GM18508 (cell line): ENCODE data around the gene SLC5A5.

Source experiments
- ATAC-seq: cut with Tn5 transposase; IDR thresholded peaks from one replicate; pipeline ENCODE4 v1.9.1; 2021; ENCODE audit warnings: moderate number of reproducible peaks; ENCODE audit not compliant: insufficient read depth, unreplicated experiment

SLC5A5 gene

DNA sequence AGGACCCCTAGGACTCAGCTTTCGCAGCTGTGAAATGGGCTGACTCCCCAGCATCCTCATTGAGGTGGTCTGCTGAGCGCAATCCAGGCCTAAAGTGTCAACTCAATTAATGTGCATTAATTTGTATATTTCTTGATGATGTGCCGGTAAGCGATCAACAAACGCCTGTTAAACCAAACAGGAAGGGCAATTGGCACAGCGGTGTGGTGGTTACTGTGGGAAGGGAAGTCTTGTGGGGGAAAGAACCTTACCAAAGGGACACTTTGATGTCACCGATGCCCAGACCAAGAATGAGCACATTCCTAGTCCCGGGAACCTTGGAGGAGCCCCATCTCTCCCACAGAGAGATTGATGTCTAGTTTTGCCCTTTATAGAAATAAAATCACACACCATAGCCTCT lies 25.6 kb upstream of the SLC5A5 start:
- no peak for ATAC-seq

DNA sequence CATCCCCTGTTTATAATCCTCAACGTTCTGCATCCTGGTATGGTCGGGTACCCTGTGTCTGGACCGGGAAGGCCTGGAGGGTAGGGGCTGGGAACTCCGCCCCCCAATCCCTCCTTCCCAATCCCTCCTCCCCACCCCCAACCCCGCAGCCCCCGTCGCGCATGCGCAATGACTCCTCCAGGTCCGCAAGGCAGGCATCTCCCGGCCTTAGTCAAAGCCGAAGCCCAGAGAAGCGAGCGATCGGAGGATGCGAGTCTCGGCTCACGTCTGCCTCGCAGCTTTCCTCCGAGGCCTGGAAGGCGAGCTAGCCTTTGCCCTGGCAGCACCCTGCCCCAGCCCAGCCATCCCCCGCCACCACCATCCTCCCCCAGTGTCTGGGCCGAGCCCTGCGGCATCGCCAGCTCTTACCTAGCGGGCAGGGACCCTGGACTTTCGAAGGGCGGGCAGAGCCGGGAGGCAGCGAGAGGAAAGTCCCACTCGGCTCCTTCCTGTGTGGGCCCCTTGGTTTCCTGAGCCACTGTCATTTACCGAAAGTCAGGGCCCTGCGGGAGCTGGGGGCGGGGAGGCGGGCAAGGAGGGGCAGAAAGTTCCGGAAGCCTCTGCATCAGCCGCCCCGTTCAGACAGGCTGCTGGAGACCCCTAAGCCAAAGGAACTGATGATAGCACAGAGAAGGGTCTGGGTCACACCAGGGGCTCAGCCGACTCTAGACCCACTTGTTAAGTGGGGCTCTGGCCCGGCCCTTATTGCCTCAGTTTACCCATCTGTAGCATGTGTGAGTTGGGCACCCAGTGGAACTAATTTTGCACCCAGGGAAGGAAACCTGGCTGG lies 24.0 kb upstream of the SLC5A5 start, which contains the start of gene JAK3:
JAK3 (minus strand) TSS at position 445 of the 829 bp plus-strand sequence. CDS start 3,565 bp downstream, outside the sequence.
- no peak for ATAC-seq

DNA sequence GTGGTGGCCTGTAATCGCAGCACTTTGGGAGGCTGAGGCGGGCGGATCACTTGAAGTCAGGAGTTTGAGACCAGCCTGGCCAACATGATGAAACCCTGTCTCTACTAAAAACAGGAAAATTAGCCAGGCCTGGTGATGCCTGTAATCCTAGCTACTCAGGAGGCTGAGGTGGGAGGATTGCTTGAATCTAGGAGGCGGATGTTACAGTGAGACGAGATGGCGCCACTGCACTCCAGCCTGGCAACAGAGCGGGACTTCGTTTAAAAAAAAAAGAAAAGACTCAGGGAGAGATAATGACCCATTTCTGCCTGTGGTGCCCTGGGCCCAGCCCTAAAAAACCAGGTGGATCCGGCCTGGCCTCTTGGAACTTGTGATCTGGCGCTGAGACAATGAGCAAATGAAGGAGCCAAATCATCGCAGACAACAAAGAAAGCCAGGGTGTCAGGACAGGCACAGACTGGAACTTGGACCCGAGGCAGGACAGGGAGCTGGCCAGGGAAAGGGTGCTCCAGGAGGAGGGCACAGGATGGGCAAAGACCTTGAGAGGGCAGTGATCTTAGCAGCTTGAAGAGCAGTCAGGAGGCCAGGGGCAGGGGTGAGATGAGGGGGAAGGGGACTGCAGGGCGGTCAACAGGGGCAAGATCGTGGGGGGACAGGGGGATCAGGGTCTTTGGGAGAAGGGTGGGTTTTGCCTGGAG lies 23.0 kb upstream of the SLC5A5 start:
- no peak for ATAC-seq

DNA sequence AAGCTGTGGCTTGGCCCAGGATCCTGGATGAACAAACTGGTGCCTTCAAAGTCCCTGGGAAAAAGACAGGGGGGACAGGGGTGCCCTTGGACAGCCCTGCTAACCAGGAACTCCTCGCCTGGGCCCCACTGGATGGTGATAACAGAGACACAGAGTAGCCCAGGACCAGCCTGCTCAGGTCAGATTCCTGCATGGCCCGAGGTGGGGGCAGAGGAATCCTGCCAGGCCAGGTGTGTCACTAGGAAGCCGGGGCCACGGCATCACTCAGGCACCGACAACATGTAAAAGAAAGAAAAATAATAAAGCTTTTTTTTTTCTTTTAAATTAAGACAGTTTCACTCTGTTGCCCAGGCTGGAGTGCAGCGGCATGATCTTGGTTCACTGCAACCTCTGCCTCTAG lies 17.7 kb upstream of the SLC5A5 start:
- ATAC-seq = no peak

DNA sequence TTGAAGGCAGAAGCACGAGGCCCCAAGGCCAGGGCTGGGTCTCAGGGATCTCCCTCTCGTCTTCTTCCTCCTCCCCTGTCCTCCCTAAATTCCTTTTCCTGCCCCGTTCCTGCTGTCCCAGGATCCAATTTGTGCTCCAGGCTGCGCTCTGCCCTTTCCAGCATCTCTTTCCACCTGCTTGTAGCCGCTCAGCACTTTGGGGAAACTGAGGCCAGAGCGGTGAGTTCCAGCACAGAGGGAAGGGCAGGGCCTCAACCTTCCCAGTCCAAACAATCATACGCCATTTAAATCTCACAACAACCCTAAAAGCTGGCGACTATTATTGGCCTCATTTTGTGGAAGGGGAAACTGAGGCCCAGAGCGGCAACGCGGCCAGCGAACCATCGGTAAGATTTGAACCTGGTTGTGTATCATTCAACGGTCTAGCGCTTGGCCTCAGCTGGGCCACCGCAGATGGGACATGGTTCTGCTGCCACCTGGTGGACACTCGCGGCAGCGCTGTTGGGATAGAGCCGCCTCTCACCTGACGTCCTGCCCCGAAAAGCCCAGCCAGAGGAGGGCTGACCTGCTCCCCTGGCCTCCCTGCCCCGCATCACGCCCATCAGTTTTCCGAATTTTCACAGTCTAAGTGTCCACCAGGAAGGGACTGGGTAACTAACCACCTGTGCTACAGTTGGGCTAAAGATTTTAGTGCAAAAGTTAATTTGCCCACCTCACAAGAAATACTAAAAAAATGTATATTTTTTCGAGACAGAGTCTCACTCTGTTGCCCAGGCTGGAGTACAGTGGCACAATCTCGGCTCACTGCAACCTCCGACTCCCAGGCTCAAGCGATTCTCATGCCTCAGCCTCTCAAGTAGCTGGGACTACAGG lies 16.2 kb upstream of the SLC5A5 start:
- ATAC-seq = no peak

DNA sequence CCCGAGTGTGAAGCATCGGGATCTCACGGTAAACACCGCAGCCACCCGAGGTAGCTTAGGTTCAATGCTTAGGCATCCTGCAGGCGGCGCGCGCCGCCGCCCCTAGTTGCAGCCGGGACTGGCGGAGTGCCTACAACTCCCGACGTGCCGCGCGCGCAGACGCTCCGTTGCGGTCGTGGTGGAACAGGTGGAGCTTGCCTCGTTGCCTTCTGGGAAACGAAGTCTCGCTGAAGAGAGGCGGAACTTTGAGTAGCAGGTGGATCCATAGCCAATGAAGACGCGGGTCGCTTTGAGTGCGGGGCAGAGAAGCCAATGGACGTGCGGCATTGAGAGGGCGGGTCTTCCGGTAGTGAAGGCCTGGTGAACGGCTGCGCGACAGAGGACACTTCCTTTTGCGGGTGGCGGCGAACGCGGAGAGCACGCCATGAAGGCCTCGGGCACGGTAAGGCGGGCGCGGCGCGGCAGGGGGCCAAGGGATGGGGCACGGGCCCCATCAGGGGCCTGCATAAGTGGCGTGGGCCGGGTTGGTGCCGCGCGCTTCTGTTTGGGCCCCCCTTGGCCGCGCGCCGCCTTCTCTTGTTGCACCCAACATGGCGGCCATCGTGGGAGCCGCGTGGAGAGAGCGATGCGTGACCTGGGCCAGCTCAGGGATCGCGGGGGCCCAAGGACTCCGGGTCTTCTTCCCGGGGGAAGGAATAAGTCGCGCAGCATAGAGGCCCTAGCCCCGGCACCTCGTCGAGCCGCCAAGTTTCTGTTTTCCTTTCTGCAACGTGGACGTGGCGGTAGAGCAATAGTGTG lies 12.0 kb upstream of the SLC5A5 start, which contains the start of gene RPL18A:
RPL18A (plus strand) TSS at position 378 of the 798 bp plus-strand sequence; CDS start at position 425, 47 bp downstream.
- ATAC-seq = peak; percentile 71

DNA sequence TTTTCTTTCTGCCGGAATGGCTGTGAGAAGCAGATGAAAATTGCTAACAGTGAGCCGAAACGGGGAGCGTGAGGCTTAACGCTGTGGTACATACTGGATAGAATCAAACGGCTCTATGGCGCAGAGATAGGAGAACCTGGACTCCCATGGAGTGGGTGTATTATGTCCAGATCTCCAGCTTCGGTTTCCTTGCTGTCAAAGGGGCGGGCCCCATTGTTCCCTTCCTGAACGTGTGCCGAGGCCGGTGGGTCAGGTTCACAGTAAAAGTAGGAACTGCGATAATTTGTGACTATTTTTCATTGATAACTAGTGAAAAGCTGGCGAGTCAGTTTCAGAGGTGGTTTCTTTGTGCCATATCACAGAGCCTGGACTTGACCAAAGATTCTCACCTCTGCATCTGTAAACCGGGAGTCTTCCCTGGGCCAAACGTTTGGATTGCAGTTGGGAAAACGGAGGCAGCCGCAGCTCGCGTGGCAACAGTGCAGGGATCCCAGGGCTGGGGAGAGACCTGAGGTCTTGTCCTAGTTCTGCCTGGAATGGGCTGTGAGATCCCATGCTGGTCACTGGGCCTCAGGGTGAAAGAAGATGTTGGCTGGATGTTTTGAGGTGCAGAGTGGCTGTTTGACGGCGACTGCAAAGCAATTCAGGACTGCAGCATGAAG lies 11.3 kb upstream of the SLC5A5 start:
- no peak for ATAC-seq

DNA sequence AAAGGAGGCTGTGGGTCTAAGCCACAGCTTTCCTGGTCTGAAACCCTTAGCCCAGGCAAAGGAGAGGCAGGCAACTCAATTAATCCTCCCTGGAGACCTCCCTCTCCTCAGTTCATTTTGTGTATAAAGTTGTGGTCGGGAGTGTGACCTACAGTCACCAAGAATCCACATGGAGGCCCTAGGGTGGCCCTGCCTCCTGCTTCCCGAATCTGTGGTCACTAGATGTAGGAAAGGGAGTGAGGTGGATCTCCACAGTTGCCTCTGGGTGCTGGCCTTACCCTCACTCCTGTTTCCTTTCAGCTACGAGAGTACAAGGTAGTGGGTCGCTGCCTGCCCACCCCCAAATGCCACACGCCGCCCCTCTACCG lies 10.8 kb upstream of the SLC5A5 start:
- ATAC-seq = no peak

DNA sequence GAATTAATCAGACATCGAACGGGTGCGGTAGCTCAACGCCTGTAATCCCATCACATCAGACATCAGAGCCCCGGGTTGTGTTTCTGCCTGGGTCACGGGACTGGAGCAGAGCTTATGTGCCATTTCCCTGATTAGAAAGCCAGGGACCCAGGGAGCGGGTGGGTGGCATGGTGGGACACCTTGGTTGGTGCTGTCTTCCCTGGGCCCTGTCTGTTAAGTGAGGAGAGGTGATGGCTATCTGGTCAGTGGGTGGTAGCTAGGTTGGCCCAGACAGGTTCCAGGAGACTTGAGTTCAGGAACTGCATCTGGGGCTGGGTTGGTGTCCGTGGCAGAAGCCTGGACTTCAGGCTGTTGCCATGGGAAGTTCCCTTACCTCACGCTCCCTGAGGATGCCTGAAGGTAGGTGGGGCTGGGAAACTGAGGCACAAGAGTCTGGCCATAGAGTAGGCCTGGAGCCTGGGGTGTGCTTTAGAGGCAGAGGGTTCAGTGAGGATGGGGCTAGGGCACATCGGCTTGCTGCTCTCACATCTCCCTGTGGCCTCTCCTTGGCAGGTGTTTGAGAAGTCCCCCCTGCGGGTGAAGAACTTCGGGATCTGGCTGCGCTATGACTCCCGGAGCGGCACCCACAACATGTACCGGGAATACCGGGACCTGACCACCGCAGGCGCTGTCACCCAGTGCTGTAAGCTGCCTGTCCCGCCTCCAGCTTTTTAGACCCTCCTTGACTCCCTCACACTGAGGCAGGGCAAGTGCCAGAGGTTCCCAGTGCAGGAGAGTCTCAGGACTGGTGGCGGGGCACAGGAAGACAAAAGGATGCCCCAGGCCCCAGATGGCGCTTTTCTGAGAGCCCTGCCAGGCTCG lies 10.0 kb upstream of the SLC5A5 start:
- no peak for ATAC-seq

DNA sequence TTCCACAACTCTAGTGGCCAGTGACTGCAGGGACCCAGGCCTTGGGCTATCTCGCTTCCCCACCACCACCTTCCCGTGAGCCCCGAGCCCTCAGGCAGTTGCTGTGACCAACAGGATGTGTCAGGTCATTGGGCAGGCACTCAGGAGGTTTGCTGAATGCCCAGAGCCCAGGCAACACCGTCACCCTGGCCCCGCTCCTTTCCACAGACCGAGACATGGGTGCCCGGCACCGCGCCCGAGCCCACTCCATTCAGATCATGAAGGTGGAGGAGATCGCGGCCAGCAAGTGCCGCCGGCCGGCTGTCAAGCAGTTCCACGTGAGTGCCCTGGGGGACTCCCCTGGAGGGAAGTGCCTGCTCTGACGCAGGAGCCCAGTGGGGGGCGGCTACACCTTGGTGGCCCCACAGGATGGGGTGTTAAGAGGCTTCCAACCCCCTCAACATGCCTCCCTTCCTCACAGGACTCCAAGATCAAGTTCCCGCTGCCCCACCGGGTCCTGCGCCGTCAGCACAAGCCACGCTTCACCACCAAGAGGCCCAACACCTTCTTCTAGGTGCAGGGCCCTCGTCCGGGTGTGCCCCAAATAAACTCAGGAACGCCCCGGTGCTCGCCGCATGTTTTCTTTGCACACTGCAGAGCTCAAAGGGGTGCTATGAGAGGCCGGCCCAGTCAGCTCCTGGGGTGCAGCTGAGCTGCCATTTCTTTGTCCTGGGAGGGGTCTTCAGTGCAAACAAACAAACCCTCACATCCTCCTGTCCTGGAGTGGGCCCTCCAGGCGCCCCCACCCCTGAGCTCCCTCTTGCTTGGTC lies 8.8 kb upstream of the SLC5A5 start:
- no peak for ATAC-seq

DNA sequence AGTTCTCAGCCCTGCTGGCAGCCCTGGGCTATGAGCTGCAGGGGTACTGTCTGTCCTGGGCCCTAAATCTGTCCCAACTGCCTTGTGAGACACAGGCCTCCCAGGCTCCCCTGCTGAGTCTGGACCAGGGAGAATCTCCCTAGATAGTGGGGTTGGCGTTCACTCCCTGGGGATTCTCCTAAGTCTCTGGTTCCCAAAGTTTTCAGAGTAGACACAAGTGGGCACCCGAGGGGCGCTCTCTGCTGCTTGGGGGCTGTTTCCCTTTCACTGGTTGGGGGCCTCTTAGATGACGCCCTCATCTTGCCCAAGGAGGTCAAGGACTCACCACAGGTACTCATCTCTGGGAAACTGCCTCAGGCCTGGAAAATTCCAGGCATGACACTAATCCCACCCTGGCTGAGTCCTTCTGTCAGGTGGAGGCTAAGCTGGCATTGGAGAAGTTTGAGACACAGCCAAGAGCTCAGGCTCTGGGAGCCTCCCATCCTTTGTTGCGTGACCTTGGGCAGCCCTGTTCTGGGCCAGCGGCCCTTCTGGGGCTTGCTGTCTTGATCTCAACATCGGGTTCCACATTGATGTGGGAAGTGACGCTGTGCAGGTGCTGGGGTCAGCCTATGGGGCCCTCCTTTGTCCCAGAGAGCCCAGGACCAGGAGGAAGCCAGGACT lies 8.1 kb upstream of the SLC5A5 start:
- no peak for ATAC-seq

DNA sequence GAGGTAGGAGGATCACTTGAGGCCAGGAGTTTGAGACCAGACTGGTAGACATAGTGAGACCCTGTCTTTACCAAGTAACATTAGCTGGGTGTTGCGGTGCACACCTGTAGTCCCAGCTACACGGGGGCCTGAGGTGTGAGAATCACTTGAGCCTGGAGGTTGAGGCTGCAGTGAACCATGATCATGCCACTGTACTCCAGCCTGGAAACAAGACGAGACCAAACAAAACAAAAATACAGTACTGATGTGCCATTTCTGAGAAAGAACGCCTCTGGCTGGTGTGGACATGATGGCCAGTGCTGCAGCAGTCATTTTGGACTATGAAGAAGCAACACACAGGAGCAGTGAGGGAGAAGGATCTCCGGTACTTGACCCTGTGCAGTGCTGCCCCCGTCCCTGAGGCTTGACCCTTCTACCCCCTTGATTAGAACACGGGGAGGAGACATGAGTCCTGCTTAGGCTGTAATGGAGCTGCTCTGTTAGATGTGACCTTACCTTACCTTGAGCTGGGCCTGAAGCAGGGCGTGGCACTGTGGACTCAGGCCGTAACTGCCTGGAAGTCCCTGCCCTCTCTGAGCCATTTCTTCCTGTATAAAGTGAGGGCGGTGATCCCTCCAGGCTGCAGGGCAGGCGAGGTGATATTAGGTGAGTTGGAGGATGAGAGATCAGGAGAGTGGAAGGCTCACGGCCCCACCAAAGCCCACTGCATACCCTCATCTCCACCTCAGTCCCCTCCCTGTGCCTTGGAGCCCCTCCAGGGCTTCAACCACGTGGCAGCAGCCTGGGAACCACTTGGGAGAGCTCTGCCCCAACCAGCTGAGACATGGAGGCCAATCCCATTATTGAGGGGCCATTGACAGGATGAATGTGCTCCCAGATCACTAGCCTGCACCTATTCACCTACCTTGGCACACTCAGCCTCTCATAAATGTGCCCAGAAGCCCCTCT lies 6.1 kb upstream of the SLC5A5 start:
- no peak for ATAC-seq

DNA sequence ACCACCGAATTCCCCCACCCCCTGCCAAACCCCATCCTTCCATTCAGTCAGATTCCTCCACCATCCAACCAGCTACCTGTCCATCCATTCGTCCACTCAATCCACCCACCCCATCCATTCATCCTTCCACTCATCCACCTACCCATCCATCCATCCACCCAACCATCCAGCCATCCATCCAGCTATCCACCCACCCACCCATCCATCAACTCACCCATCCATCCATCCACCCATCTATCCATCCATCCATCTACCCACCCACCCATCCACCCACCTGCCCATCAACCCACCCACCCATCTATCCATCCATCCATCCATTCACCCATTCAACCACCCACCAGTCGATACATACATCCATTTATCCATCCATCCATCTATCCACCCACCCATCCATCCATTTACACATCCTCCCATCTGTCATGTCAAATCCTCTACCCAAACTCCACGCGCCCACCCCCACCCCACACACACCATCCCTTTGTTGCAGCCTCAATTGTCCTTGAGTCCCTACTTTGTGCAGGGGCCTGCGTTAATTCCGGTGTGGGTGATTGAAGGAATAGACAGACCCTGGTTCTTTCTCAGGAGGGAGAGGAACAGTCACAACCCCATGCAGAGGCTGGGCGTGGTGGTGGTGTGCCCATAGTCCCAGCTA lies 5.3 kb upstream of the SLC5A5 start:
- no peak for ATAC-seq

DNA sequence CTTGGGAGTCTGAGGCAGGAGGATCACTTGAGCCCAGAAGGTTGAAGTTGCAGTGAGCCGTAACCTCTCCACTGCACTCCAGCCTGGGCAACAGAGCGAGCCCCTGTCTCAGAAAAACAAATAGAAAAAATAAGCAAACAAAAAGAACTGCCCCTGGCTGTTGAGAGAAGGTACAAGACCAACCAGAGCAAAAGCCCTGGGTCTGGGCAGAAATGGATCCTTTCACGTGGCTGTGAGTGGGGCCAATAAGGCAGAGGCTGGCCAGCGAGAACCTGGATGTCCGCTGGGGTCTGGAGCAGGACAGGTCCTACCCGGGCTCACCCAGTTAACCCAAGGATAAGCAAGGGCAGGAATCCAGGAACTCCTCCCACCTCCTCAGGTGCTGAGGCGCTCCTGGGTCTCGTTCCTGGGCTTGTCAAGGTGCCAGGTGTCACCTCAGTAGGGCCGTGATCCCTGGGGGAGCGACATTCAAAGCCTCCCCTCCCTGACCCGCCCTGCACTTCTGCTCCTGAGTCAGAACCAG lies 4.7 kb upstream of the SLC5A5 start:
- no peak for ATAC-seq

DNA sequence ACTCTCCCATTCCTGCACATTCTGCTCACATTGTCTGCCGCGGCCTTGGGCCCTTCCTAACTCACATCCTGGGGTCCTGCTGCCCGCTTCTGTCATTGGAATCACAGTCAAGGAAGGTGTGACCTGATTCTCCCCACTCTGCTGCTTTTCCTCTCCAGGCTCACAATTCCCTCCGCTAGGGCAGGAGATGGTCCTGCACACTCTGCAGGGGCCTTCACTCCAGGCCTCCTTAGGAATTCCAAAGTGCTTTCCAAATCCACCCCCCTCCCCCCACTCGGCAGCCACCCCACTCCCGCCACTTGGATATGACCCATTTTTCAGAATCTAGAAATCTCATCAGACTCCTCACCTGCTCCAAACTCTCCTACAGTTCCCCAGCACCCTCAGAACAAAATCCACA lies 3.1 kb upstream of the SLC5A5 start:
- no peak for ATAC-seq
